GM21825 (cell line): ENCODE data around the gene EFNA5.

Experiments
- ATAC-seq: cut with Tn5 transposase; IDR thresholded peaks from one replicate; pipeline ENCODE4 v1.9.1; 2021; ENCODE audit warnings: mild to moderate bottlenecking, moderate library complexity; ENCODE audit not compliant: unreplicated experiment

The EFNA5 gene

GRCh38 chr5:107604990-107605389 is 65.7 kb downstream of the EFNA5 start:
- no peak for ATAC-seq

GRCh38 chr5:107604146-107604910 is 66.4 kb downstream of the EFNA5 start:
- no peak for ATAC-seq

- ATAC-seq, result no peak
Measured at GRCh38 chr5:107603349-107603748, 67.4 kb downstream of the EFNA5 start.

- ATAC-seq, result no peak
Measured at GRCh38 chr5:107602896-107603295, 67.8 kb downstream of the EFNA5 start.

- no peak for ATAC-seq
Measured at GRCh38 chr5:107601076-107601475, 69.7 kb downstream of the EFNA5 start.

- ATAC-seq, result no peak
Measured at GRCh38 chr5:107598958-107599357, 71.8 kb downstream of the EFNA5 start.

- no peak for ATAC-seq
Measured at GRCh38 chr5:107597803-107598202, 72.9 kb downstream of the EFNA5 start.

- ATAC-seq, result no peak
Measured at GRCh38 chr5:107597247-107597646, 73.5 kb downstream of the EFNA5 start.

GRCh38 chr5:107594253-107595045 is 76.3 kb downstream of the EFNA5 start:
- ATAC-seq, result no peak

- ATAC-seq, result no peak
Measured at GRCh38 chr5:107593009-107593408, 77.7 kb downstream of the EFNA5 start.

- ATAC-seq, result no peak
Measured at GRCh38 chr5:107592515-107592914, 78.2 kb downstream of the EFNA5 start.

GRCh38 chr5:107590686-107591085 is 80.1 kb downstream of the EFNA5 start:
- no peak for ATAC-seq

- ATAC-seq, result no peak
Measured at GRCh38 chr5:107589520-107590193, 81.1 kb downstream of the EFNA5 start.

- no peak for ATAC-seq
Measured at GRCh38 chr5:107582625-107583024, 88.1 kb downstream of the EFNA5 start.

- no peak for ATAC-seq
Measured at GRCh38 chr5:107580889-107581820, 89.6 kb downstream of the EFNA5 start.

GRCh38 chr5:107578051-107578635 is 92.6 kb downstream of the EFNA5 start:
- ATAC-seq, result no peak

GRCh38 chr5:107577394-107577950 is 93.3 kb downstream of the EFNA5 start:
- ATAC-seq, result no peak

- ATAC-seq, result no peak
Measured at GRCh38 chr5:107576736-107577393, 93.9 kb downstream of the EFNA5 start.

GRCh38 chr5:107576155-107576554 is 94.6 kb downstream of the EFNA5 start:
- no peak for ATAC-seq
